Mammary epithelial cell (primary cell): ENCODE data around the gene ZSCAN5A.
"Not testable (repeated sequence)": the region's sequence is repeated elsewhere in the genome, so short reads cannot be mapped to it uniquely, and the experiment has no call there.

Experiments
- CTCF ChIP-seq, 2 donors: IDR thresholded peaks in 1 of 2; conservative IDR thresholded peaks in 1 of 2; 2 replicates each; pipeline ENCODE4 v1.5.1; 2011 to 2012; ENCODE audit warnings: inconsistent platforms in 2 of 2, low read length in 2 of 2, mild to moderate bottlenecking in 2 of 2, control low read depth in 1 of 2, low read depth in 1 of 2; ENCODE audit not compliant: insufficient read depth in 1 of 2; ENCODE audit errors: extremely low read depth in 1 of 2
- EZH2 ChIP-seq: IDR thresholded peaks from 2 replicates; pipeline ENCODE4 v1.6.1; 2012; ENCODE audit warnings: low read length, inconsistent platforms, borderline replicate concordance

DNA sequence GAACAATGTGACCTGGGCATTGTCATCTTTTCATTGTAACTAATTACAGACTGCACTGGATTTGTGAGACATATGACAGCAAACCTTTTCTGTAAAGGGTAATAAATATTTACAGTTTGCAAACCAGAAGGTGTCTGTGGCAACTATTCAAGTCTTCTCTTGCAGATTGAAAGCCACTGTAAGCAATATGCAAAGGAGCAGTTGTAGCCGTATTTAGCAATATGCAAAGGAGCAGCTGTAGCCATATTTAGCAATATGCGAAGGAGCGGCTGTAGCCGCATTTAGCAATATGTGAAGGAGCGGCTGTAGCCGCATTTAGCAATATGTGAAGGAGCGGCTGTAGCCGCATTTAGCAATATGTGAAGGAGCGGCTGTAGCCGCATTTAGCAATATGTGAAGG is 24.4 kb upstream of the ZSCAN5A start:
- not testable (repeated sequence) for TF ChIP-seq CTCF (conservative IDR thresholded peaks at IDR 0.05 in 1 of 2, IDR thresholded peaks at IDR 0.05 in 1 of 2; ENCODE audit: extremely low read depth in 1 of 2, insufficient read depth in 1 of 2, low read depth in 1 of 2, low read length in 2 of 2); EZH2
